Measurements from ENCODE around the gene KRTAP1-5. TPM values are rescaled to one million over a fixed set of nuclear protein-coding genes. Genes with fewer than 3 reads are reported as not detected.
A peak's percentile ranks its signal among the peaks of the same experiment; 100 is the strongest.

KRTAP1-5 gene, protein sequence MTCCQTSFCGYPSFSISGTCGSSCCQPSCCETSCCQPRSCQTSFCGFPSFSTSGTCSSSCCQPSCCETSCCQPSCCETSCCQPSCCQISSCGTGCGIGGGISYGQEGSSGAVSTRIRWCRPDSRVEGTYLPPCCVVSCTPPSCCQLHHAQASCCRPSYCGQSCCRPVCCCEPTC
- total RNA-seq (2021), result not detected in 2 replicates
- not detected for Bru-seq, nascent RNA
- BruChase-seq, experiment 1, labeled RNA remaining after a 2-hour chase, result not detected
- BruChase-seq, experiment 2, labeled RNA remaining after a 6-hour chase, result not detected
- long read RNA-seq, result 0 reads

DNA sequence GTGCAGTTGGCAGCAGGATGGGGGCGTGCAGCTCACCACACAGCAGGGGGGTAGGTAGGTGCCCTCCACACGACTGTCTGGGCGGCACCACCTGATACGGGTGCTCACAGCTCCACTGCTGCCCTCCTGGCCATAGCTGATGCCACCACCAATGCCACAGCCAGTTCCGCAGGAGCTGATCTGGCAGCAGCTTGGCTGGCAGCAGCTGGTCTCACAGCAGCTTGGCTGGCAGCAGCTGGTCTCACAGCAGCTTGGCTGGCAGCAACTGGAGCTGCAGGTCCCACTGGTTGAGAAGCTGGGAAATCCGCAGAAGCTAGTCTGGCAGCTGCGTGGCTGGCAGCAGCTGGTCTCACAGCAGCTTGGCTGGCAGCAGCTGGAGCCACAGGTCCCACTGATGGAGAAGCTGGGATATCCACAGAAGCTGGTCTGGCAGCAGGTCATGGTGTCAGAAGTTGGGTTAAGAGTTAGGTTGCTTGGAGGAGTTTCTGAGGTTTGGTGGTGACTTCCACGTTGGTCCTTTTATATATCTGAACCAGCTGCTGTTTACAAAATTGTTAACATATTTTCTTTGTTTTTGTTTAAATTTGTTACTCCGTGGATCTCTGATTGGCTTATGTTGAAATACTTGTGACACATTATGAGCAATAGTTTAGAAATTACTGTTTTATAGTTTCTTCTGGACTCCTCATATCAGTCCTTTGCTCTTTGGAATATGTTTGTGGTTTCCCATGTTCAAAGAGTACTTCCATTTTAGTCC is at the start of gene KRTAP1-5:
Gene KRTAP1-5, minus strand, starts transcription at position 494 of the 757 bp plus-strand sequence. Its CDS starts 53 bp downstream, at position 441.
- Histone ChIP-seq H3F3A (ENCODE audit: insufficient read depth, low read depth) (peaks cover 9% of the 10 kb centered on the region; the same call in 1 of the 2 replicates), H3K9me2 (ENCODE audit: insufficient read depth) (no peaks in the 10 kb centered on the region), H3K4me3 (no peak within 1 kb of the TSS), H2AFZ (peak within 1 kb of the TSS; percentile 12; the same call in 1 of the 2 replicates), H3K27me3 (ENCODE audit: insufficient read depth, low read depth) (no peaks in the 10 kb centered on the region), H3K9me3 (ENCODE audit: insufficient read depth, low read depth) (peaks cover 5% of the 10 kb centered on the region; the same call in 1 of the 2 replicates), H3K4me2 (peak within 1 kb of the TSS; percentile 4; the same call in 1 of the 2 replicates), H3K27ac (peak within 1 kb of the TSS; percentile 19; the same call in 1 of the 2 replicates), H4K20me1 (ENCODE audit: insufficient read depth) (no peaks in the 10 kb centered on the region), H3K79me2 (ENCODE audit: low read depth) (no peaks in the 10 kb centered on the region), H3K36me3 (ENCODE audit: low read depth) (no peaks in the 10 kb centered on the region), H3K4me1 (replicated peaks; ENCODE audit: insufficient read depth) (peaks cover 14% of the 10 kb centered on the region)
- no TSS peak for BruUV-seq (replicated peaks)
- CTCF ChIA-PET, result interaction anchor here (0.6 kb wide), 1 partner anchor 46 kb away, joined by 3 read pairs; no protein-coding TSS in a partner anchor
- POLR2A ChIA-PET (ENCODE audit: unreplicated experiment), result no interaction called here
- intact Hi-C loops (cut with micrococcal nuclease; ENCODE audit: unreplicated experiment), result no loop called here
- TF ChIP-seq, protein P1, sequence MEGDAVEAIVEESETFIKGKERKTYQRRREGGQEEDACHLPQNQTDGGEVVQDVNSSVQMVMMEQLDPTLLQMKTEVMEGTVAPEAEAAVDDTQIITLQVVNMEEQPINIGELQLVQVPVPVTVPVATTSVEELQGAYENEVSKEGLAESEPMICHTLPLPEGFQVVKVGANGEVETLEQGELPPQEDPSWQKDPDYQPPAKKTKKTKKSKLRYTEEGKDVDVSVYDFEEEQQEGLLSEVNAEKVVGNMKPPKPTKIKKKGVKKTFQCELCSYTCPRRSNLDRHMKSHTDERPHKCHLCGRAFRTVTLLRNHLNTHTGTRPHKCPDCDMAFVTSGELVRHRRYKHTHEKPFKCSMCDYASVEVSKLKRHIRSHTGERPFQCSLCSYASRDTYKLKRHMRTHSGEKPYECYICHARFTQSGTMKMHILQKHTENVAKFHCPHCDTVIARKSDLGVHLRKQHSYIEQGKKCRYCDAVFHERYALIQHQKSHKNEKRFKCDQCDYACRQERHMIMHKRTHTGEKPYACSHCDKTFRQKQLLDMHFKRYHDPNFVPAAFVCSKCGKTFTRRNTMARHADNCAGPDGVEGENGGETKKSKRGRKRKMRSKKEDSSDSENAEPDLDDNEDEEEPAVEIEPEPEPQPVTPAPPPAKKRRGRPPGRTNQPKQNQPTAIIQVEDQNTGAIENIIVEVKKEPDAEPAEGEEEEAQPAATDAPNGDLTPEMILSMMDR (conservative IDR thresholded peaks at IDR 0.05), result no peak
- no peak for TF ChIP-seq EZH2 (IDR thresholded peaks at IDR 0.05; ENCODE audit: low read depth)
- peak in 1 of 2 experiments; percentile 52 for DNase-seq

DNA sequence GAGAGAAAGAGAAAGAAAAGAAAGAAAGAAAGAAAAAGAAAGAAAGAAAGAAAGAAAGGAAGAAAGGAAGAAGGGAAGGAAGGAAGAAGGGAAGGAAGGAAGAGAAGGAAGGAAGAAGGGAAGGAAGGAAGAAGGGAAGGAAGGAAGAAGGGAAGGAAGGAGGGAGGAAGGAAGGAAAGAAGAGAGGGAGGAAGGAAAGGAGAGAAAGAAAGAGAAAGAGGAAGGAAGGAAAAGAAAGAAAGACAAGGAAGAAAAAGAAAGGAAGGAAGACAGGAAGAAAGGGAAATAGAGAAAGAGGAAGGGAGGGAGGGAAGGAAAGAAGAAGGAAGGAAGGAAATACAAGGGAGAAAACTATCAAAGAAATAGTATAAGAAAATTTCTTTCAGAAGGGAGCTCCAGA is 49.8 kb upstream of the KRTAP1-5 start:
- no peaks in the 10 kb centered on the region for H3F3A ChIP-seq (ENCODE audit: insufficient read depth, low read depth)
- no TSS peak for BruUV-seq (replicated peaks)
- H3K36me3 ChIP-seq (ENCODE audit: low read depth), result no peaks in the 10 kb centered on the region
- no peak overlapping the region for H3K4me3 ChIP-seq
- TF ChIP-seq, protein P1 (conservative IDR thresholded peaks at IDR 0.05), result no peak
- no peak for TF ChIP-seq EZH2 (IDR thresholded peaks at IDR 0.05; ENCODE audit: low read depth)
- H2AFZ ChIP-seq, result no peak overlapping the region
- ChIA-PET CTCF (no interaction called here), POLR2A (ENCODE audit: unreplicated experiment) (no interaction called here)
- H4K20me1 ChIP-seq (ENCODE audit: insufficient read depth), result no peaks in the 10 kb centered on the region
- peaks cover 8% of the 10 kb centered on the region; the same call in 1 of the 2 replicates for H3K9me3 ChIP-seq (ENCODE audit: insufficient read depth, low read depth)
- no peaks in the 10 kb centered on the region for H3K4me1 ChIP-seq (replicated peaks; ENCODE audit: insufficient read depth)
- no peaks in the 10 kb centered on the region for H3K9me2 ChIP-seq (ENCODE audit: insufficient read depth)
- no peak overlapping the region for H3K4me2 ChIP-seq
- intact Hi-C loops (cut with micrococcal nuclease; ENCODE audit: unreplicated experiment), result no loop called here
- no peaks in the 10 kb centered on the region for H3K79me2 ChIP-seq (ENCODE audit: low read depth)
- no peak for DNase-seq
- H3K27me3 ChIP-seq (ENCODE audit: insufficient read depth, low read depth), result no peaks in the 10 kb centered on the region
- no peak overlapping the region for H3K27ac ChIP-seq

DNA sequence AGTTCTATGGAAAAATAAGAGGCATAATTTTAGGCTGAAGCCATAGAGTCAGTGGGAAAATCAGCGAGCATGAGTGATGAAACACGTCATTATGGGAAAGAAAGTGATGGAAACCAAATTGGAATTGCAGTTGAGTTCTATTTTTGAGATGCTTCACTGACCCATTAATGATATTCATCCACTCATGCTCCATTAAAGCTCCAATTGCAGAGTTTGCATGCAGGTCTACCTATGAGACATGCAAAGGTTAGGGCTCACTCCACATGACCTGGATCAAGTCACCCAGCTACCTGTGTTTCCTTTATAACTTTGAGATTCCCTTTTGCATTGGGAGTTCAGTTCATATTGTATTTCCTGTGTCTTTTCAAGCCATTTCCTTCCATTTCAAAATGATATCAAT is 46.7 kb upstream of the KRTAP1-5 start:
- no peak overlapping the region for H3K4me2 ChIP-seq
- no peak for DNase-seq
- no peaks in the 10 kb centered on the region for H4K20me1 ChIP-seq (ENCODE audit: insufficient read depth)
- POLR2A ChIA-PET (ENCODE audit: unreplicated experiment), result no interaction called here
- no peaks in the 10 kb centered on the region for H3K27me3 ChIP-seq (ENCODE audit: insufficient read depth, low read depth)
- H3K9me2 ChIP-seq (ENCODE audit: insufficient read depth), result no peaks in the 10 kb centered on the region
- H2AFZ ChIP-seq, result no peak overlapping the region
- H3K79me2 ChIP-seq (ENCODE audit: low read depth), result no peaks in the 10 kb centered on the region
- no peaks in the 10 kb centered on the region for H3F3A ChIP-seq (ENCODE audit: insufficient read depth, low read depth)
- no TSS peak for BruUV-seq (replicated peaks)
- H3K4me1 ChIP-seq (replicated peaks; ENCODE audit: insufficient read depth), result no peaks in the 10 kb centered on the region
- H3K9me3 ChIP-seq (ENCODE audit: insufficient read depth, low read depth), result peaks cover 3% of the 10 kb centered on the region; the same call in 1 of the 2 replicates
- H3K27ac ChIP-seq, result no peak overlapping the region
- H3K4me3 ChIP-seq, result no peak overlapping the region
- CTCF ChIA-PET, result no interaction called here
- intact Hi-C loops (cut with micrococcal nuclease; ENCODE audit: unreplicated experiment), result no loop called here
- TF ChIP-seq EZH2 (IDR thresholded peaks at IDR 0.05; ENCODE audit: low read depth), result no peak
- TF ChIP-seq, protein P1 (conservative IDR thresholded peaks at IDR 0.05), result no peak
- no peaks in the 10 kb centered on the region for H3K36me3 ChIP-seq (ENCODE audit: low read depth)

Measured in PC-9 (cell line).